ENCODE measurements around the gene DDX3X. TPM values are rescaled to one million over a fixed set of nuclear protein-coding genes. Genes with fewer than 3 reads are reported as not detected.

The DDX3X gene
- total RNA-seq, 1 donor from 2014 or later = 184 TPM

DNA sequence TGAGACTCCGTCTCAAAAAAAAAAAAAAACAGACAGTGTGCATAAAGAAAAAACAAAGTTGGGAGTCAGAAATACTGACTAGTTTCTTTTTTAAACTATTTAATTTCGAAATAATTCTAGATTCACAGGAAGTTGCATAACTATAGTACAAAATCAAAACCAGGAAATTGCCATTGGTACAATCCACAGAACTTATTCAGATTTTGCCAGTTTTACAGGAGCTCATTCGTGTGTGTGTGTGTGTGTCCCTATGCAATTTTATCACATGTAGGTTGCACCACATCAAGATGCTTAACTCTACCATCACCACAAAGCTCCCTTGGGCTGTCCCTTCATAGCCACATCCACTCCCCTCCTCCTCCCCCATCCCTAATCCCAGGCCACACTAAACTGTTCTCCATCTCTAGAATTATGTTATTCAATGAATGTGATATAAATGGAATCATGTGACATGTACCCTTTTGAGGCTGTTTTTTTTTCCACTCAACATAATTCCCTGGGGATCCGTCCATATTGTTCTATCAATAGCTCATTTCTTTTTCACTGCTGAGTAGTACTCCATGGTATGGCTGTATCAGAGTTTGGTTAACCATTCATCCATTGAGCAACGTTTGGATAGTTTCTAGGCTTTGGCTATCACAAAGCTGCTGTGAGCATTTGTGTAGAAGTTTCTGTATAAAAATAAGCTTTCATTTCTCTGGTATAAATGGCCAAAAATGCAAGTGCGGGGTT is 16.3 kb upstream of the DDX3X start:
- Histone ChIP-seq H3K27me3 (ENCODE audit: control insufficient read depth, insufficient read depth, low read length) (no peaks in the 10 kb centered on the region), H3K36me3 (ENCODE audit: control insufficient read depth, insufficient read depth, low read length) (no peaks in the 10 kb centered on the region), H3K4me3 (ENCODE audit: low read depth, low read length) (no peak overlapping the region)
- no peak for DNase-seq (ENCODE audit: low read depth)
- TF ChIP-seq, protein P1, sequence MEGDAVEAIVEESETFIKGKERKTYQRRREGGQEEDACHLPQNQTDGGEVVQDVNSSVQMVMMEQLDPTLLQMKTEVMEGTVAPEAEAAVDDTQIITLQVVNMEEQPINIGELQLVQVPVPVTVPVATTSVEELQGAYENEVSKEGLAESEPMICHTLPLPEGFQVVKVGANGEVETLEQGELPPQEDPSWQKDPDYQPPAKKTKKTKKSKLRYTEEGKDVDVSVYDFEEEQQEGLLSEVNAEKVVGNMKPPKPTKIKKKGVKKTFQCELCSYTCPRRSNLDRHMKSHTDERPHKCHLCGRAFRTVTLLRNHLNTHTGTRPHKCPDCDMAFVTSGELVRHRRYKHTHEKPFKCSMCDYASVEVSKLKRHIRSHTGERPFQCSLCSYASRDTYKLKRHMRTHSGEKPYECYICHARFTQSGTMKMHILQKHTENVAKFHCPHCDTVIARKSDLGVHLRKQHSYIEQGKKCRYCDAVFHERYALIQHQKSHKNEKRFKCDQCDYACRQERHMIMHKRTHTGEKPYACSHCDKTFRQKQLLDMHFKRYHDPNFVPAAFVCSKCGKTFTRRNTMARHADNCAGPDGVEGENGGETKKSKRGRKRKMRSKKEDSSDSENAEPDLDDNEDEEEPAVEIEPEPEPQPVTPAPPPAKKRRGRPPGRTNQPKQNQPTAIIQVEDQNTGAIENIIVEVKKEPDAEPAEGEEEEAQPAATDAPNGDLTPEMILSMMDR (IDR thresholded peaks at IDR 0.05; ENCODE audit: insufficient read depth, low read length, poor library complexity, severe bottlenecking) = no peak

DNA sequence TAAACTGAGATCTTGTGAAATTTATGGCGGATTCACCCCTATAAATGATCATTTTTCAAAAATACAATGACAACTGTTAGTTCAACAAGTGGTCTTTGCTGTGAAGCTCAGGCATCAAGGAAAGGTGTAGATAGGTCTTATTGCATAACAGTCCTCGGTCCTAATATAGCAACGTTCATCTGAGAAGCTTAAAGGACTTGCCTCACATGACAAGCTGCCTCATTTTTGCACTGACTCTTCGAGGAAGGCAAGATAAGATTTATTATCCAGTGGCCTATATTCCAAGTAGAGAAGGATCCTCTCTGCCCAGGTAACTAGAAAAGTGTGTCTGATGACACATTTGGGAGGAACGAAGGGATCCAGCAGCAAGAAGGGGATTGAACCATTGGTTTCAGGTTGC is 13.6 kb upstream of the DDX3X start:
- DNase-seq (ENCODE audit: low read depth) = no peak

DNA sequence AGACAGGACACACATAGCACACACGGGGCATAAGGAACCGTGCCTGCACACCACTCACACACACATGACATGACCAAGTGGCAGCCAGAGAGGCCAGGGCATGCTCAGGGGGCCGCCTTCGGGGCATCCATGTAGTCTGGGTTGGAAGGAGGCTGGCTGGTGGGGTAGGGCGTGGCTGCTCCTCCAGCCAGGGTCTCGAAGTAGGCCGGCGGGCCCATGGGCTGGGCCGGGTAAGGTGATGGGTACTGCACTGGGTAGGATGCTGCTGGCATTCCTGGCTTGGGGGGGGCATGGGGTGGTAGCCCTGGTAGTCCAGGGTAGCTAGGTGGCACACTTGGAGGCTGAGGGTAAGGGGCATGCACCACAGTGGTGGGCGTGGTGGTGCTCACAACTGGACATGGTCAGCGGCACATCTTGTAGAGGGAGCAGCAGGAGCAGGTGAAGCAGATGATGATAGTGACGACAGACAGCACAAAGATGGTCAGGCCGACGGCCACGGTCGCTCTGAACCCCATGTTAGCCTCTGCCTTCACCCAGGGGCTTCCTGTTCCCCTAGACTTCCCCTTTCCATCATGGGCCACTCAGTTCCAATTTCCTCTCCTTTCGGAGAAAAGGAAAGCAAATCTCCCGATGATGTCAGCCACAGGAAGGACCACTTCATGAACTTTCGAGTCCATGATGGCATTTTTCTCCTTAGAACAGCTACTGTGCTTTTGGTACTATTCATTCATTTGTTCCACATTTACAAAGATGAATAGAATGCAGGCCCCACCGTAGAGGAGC is 10.9 kb upstream of the DDX3X start:
- no peak for DNase-seq (ENCODE audit: low read depth)
- H3K36me3 ChIP-seq (ENCODE audit: control insufficient read depth, insufficient read depth, low read length) = no peaks in the 10 kb centered on the region

More for the DNA sequence above, 13.6 kb upstream of the DDX3X start:
- TF ChIP-seq, protein P1 (IDR thresholded peaks at IDR 0.05; ENCODE audit: insufficient read depth, low read length, poor library complexity, severe bottlenecking) = no peak
- no peak overlapping the region for H3K4me3 ChIP-seq (ENCODE audit: low read depth, low read length)
- H3K36me3 ChIP-seq (ENCODE audit: control insufficient read depth, insufficient read depth, low read length) = no peaks in the 10 kb centered on the region
- no peaks in the 10 kb centered on the region for H3K27me3 ChIP-seq (ENCODE audit: control insufficient read depth, insufficient read depth, low read length)

DNA sequence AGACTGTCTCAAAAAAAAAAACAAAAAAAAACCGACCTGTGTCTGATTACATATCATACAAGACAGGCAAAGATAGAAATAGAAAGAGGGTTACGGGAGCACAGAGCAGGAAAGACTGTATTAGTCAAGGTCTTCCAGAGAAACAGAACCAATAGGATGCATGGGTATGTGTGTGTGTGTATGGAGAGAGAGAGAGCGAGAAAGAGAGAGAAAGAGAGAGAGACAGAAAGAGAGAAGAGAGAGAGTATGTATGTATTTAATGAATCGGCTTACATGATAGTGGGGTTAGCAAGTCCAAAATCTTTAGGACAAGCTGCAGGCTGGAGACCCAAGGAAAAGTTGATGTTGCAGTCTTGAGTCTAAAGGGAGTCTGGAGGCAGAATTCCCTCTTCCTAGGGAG is 7.5 kb upstream of the DDX3X start:
- Histone ChIP-seq H3K36me3 (ENCODE audit: control insufficient read depth, insufficient read depth, low read length) (no peaks in the 10 kb centered on the region), H3K27me3 (ENCODE audit: control insufficient read depth, insufficient read depth, low read length) (no peaks in the 10 kb centered on the region), H3K4me3 (ENCODE audit: low read depth, low read length) (no peak overlapping the region)
- no peak for DNase-seq (ENCODE audit: low read depth)
- TF ChIP-seq, protein P1 (IDR thresholded peaks at IDR 0.05; ENCODE audit: insufficient read depth, low read length, poor library complexity, severe bottlenecking) = no peak

More for the DNA sequence above, 10.9 kb upstream of the DDX3X start:
- H3K27me3 ChIP-seq (ENCODE audit: control insufficient read depth, insufficient read depth, low read length) = no peaks in the 10 kb centered on the region
- TF ChIP-seq, protein P1 (IDR thresholded peaks at IDR 0.05; ENCODE audit: insufficient read depth, low read length, poor library complexity, severe bottlenecking) = no peak
- no peak overlapping the region for H3K4me3 ChIP-seq (ENCODE audit: low read depth, low read length)

DNA sequence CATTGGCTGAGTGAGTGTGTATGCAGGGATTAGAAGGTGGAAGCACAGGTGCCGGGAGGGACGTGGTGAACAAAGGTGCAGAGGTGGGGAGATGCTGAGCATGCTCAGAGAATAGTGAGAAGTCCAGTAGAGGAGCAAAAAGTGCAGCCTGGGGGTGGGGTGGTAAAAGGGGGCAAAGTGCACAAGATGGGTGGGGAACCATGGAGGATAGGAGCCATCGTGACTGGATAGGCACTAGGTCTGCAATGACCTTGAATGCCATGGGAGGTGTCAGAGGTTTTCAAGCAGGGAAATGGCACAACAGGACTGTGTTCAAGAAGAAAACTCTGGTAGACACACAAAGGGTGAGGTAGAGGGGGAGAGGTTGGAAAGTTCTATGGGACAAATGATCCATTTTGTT is 6.6 kb upstream of the DDX3X start:
- no peaks in the 10 kb centered on the region for H3K27me3 ChIP-seq (ENCODE audit: control insufficient read depth, insufficient read depth, low read length)
- DNase-seq (ENCODE audit: low read depth) = no peak
- no peaks in the 10 kb centered on the region for H3K36me3 ChIP-seq (ENCODE audit: control insufficient read depth, insufficient read depth, low read length)
- no peak overlapping the region for H3K4me3 ChIP-seq (ENCODE audit: low read depth, low read length)
- TF ChIP-seq, protein P1 (IDR thresholded peaks at IDR 0.05; ENCODE audit: insufficient read depth, low read length, poor library complexity, severe bottlenecking) = no peak
